Measurements from ENCODE around the gene IL2RA. TPM values are rescaled to one million over a fixed set of nuclear protein-coding genes. Genes with fewer than 3 reads are reported as not detected.

The IL2RA gene
- total RNA-seq, 1 donor from 2014 or later = not detected

DNA sequence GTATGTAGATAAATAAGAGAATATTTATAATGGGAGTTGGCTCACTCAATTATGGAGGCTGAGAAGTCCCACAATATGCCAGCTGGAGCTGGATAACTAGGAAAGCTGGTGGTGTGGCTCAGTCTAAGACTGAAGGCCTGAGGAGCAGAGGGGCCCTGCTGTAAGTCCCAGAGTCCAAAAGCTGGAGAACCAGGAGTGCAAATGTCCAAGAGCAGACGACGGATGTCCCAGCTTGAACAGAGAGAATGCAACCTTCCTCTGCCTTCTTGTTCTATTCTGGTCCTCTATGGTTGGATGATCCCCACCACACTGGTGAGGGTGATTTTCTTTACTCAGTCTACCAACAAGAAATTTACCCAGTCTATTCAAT lies 13.2 kb downstream of the IL2RA start:
- Mint-ChIP-seq H3K9me3 (ENCODE audit: unreplicated experiment) (no peaks in the 10 kb centered on the region), H3K36me3 (ENCODE audit: low read depth, unreplicated experiment) (no peaks in the 10 kb centered on the region), H3K4me3 (ENCODE audit: unreplicated experiment) (no peak overlapping the region), H3K4me1 (ENCODE audit: unreplicated experiment) (peaks cover 10% of the 10 kb centered on the region), H3K27ac (ENCODE audit: unreplicated experiment) (no peak overlapping the region), H3K27me3 (ENCODE audit: unreplicated experiment) (peaks cover 1% of the 10 kb centered on the region)
- no peak for DNase-seq (ENCODE audit: low spot score)
- TF ChIP-seq, protein P1, sequence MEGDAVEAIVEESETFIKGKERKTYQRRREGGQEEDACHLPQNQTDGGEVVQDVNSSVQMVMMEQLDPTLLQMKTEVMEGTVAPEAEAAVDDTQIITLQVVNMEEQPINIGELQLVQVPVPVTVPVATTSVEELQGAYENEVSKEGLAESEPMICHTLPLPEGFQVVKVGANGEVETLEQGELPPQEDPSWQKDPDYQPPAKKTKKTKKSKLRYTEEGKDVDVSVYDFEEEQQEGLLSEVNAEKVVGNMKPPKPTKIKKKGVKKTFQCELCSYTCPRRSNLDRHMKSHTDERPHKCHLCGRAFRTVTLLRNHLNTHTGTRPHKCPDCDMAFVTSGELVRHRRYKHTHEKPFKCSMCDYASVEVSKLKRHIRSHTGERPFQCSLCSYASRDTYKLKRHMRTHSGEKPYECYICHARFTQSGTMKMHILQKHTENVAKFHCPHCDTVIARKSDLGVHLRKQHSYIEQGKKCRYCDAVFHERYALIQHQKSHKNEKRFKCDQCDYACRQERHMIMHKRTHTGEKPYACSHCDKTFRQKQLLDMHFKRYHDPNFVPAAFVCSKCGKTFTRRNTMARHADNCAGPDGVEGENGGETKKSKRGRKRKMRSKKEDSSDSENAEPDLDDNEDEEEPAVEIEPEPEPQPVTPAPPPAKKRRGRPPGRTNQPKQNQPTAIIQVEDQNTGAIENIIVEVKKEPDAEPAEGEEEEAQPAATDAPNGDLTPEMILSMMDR (IDR thresholded peaks at IDR 0.05; ENCODE audit: unreplicated experiment) = no peak

DNA sequence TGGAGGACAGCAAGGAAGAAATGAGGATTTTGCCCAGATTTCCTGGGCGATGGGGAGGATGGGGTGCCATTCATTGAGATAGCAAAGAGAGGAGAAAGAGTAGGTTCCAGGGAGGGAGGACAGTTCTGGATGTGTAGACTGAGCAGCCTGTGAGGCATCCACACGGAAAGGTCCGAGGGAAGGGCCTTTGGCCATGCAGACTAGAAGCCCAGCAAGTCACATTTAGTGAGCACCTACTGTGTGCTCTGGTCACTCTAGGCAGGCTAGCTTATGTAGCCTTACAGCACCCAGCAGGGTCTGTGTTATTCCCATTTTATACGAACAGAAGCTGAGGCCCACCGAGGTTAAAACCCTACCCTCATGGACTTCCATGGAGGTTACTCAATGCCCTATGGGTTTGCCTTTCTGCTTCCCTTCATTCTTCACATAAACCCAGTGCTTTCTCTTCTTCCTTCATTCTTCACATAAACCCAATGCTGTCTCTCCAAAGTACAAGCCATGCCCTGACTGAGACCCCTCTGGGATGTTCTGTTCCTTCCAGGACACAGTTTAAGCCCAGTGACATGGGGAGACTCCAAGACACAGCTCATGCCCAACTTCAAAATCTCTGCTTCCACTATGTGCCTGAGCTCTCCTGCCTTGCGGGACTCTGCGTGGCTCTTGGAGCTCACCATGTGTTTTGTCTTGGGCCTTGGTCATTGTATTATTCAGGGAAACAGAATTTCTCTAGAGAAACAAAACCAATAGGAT lies 13.7 kb downstream of the IL2RA start:
- Mint-ChIP-seq H3K27me3 (ENCODE audit: unreplicated experiment) (peaks cover 1% of the 10 kb centered on the region), H3K27ac (ENCODE audit: unreplicated experiment) (no peak overlapping the region), H3K36me3 (ENCODE audit: low read depth, unreplicated experiment) (no peaks in the 10 kb centered on the region), H3K4me3 (ENCODE audit: unreplicated experiment) (no peak overlapping the region), H3K4me1 (ENCODE audit: unreplicated experiment) (peaks cover 6% of the 10 kb centered on the region), H3K9me3 (ENCODE audit: unreplicated experiment) (no peaks in the 10 kb centered on the region)
- DNase-seq (ENCODE audit: low spot score) = no peak
- TF ChIP-seq, protein P1 (IDR thresholded peaks at IDR 0.05; ENCODE audit: unreplicated experiment) = no peak

DNA sequence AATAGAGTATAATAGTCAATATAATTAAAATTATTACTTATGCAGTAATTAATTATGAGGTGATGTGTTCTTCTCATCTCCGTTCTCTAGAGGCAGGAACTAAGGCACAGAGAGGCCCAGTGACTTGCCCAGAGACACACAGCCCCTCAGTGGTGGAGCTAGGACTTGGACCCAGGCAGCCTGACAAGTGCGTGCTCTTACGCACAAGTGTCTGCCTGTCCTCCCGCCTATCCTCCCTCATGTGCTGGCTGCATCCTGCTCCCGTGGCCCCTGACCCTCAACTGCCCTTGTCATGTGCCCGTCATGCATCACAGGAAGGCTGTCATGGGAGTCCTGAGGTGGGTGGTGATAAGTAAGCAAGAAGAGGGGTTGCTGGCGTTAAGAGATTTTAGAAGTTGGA lies 14.3 kb downstream of the IL2RA start:
- TF ChIP-seq, protein P1 (IDR thresholded peaks at IDR 0.05; ENCODE audit: unreplicated experiment) = no peak
- Mint-ChIP-seq H3K27ac (ENCODE audit: unreplicated experiment) (no peak overlapping the region), H3K9me3 (ENCODE audit: unreplicated experiment) (no peaks in the 10 kb centered on the region), H3K4me3 (ENCODE audit: unreplicated experiment) (no peak overlapping the region), H3K36me3 (ENCODE audit: low read depth, unreplicated experiment) (no peaks in the 10 kb centered on the region), H3K27me3 (ENCODE audit: unreplicated experiment) (peaks cover 1% of the 10 kb centered on the region), H3K4me1 (ENCODE audit: unreplicated experiment) (peaks cover 4% of the 10 kb centered on the region)
- no peak for DNase-seq (ENCODE audit: low spot score)

DNA sequence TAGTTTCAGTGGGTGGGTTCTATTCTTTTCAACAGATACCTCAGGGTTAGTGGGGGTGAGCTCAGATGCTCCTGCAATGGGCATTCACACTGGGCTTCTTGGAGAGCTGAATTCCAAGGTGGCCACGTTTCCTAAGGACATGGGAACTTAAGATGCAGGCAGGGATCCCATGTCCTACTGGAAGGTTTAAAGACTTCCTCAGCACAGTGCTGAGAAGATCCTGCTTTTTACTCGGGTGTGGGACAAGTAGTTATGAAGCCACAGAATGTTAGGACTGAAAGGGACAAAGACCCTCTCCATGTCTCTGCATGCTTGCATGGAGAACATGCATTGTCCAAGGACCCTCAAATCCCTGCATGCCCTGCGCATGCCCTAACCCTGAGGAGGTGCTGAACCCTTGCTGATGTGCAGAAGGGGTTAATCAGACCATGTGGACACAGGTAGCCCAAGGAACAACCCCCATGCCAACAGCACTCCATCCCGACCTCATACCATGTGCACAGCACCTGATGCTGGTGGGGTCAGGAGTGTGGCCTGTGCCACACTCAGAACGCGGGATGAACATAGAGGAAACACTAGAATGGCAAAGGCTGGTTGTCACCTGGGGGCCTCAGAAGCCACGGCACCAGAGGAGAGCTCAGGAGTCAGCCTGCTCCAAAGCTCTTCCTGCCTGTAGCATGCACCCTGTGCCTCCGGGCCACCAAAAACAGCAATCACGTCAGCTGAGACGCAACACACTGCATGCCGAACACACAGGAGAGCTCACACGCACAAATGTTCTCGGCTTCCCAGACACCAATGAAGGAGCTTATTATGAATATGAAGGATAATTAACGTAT lies 15.2 kb downstream of the IL2RA start:
- H3K4me3 Mint-ChIP-seq (ENCODE audit: unreplicated experiment) = no peak overlapping the region
- no peaks in the 10 kb centered on the region for H3K4me1 Mint-ChIP-seq (ENCODE audit: unreplicated experiment)
- H3K36me3 Mint-ChIP-seq (ENCODE audit: low read depth, unreplicated experiment) = no peaks in the 10 kb centered on the region
- no peaks in the 10 kb centered on the region for H3K9me3 Mint-ChIP-seq (ENCODE audit: unreplicated experiment)
- peaks cover 1% of the 10 kb centered on the region for H3K27me3 Mint-ChIP-seq (ENCODE audit: unreplicated experiment)
- no peak overlapping the region for H3K27ac Mint-ChIP-seq (ENCODE audit: unreplicated experiment)
- TF ChIP-seq, protein P1 (IDR thresholded peaks at IDR 0.05; ENCODE audit: unreplicated experiment) = no peak
- DNase-seq (ENCODE audit: low spot score) = no peak

Measured in endothelial cell (in vitro differentiated cells).